ENCODE data around the gene ZNF33A.
"Not testable (repeated sequence)": the region's sequence is repeated elsewhere in the genome, so short reads cannot be mapped to it uniquely, and the experiment has no call there.

The ZNF33A gene

GRCh38 chr10:38047666-38048065, 37.2 kb downstream of the ZNF33A start:
- TF ChIP-seq SPI1 (IDR thresholded peaks at IDR 0.05; ENCODE audit: borderline replicate concordance, low read depth) (no peak), CTCF (IDR thresholded peaks at IDR 0.05; ENCODE audit: insufficient read depth, low read length) (no peak)
- Histone ChIP-seq H3K27me3 (ENCODE audit: insufficient read depth, poor library complexity, severe bottlenecking) (no peaks in the 10 kb centered on the region), H3K27ac (replicated peaks) (no peak overlapping the region), H3K4me3 (replicated peaks; ENCODE audit: insufficient read depth, low read length) (no peak overlapping the region)
- DNase-seq (ENCODE audit: low read depth in 1 of 2, low spot score in 1 of 2) = no peak

- DNase-seq (ENCODE audit: low read depth in 1 of 2, low spot score in 1 of 2) = no peak
- no peak overlapping the region for H3K27ac ChIP-seq (replicated peaks)
- no peak for TF ChIP-seq GABPA (IDR thresholded peaks at IDR 0.05; ENCODE audit: low read depth)
- TF ChIP-seq CTCF (IDR thresholded peaks at IDR 0.05; ENCODE audit: insufficient read depth, low read length) = no peak
- TF ChIP-seq REST (IDR thresholded peaks at IDR 0.05; ENCODE audit: insufficient replicate concordance, low read depth) = no peak
- TF ChIP-seq SPI1 (IDR thresholded peaks at IDR 0.05; ENCODE audit: borderline replicate concordance, low read depth) = no peak
- TF ChIP-seq POLR2AphosphoS5 (IDR thresholded peaks at IDR 0.05; ENCODE audit: low read depth) = no peak
- no peaks in the 10 kb centered on the region for H3K27me3 ChIP-seq (ENCODE audit: insufficient read depth, poor library complexity, severe bottlenecking)
- H3K4me3 ChIP-seq (replicated peaks; ENCODE audit: insufficient read depth, low read length) = no peak overlapping the region
These were observed 39.7 kb downstream of the ZNF33A start for GRCh38 chr10:38050212-38050611.

- TF ChIP-seq REST (IDR thresholded peaks at IDR 0.05; ENCODE audit: insufficient replicate concordance, low read depth) = no peak
- TF ChIP-seq GABPA (IDR thresholded peaks at IDR 0.05; ENCODE audit: low read depth) = no peak
- no peak for TF ChIP-seq SPI1 (IDR thresholded peaks at IDR 0.05; ENCODE audit: borderline replicate concordance, low read depth)
- no peak for TF ChIP-seq POLR2AphosphoS5 (IDR thresholded peaks at IDR 0.05; ENCODE audit: low read depth)
- no peak for TF ChIP-seq CTCF (IDR thresholded peaks at IDR 0.05; ENCODE audit: insufficient read depth, low read length)
- Histone ChIP-seq H3K27me3 (ENCODE audit: insufficient read depth, poor library complexity, severe bottlenecking) (no peaks in the 10 kb centered on the region), H3K27ac (replicated peaks) (no peak overlapping the region), H3K4me3 (replicated peaks; ENCODE audit: insufficient read depth, low read length) (no peak overlapping the region)
- DNase-seq (ENCODE audit: low read depth in 1 of 2, low spot score in 1 of 2) = peak in 1 of 2 experiments; percentile 31
These were observed 43.9 kb downstream of the ZNF33A start for GRCh38 chr10:38054361-38054797.

GRCh38 chr10:38055274-38055894, 44.9 kb downstream of the ZNF33A start:
- H3K27me3 ChIP-seq (ENCODE audit: insufficient read depth, poor library complexity, severe bottlenecking); H3K27ac ChIP-seq (replicated peaks); DNase-seq (ENCODE audit: low read depth in 1 of 2, low spot score in 1 of 2); H3K4me3 ChIP-seq (replicated peaks; ENCODE audit: insufficient read depth, low read length): not testable (repeated sequence)

GRCh38 chr10:38069663-38070062, 59.2 kb downstream of the ZNF33A start:
- DNase-seq (ENCODE audit: low read depth in 1 of 2, low spot score in 1 of 2); H3K4me3 ChIP-seq (replicated peaks; ENCODE audit: insufficient read depth, low read length); H3K27me3 ChIP-seq (ENCODE audit: insufficient read depth, poor library complexity, severe bottlenecking); H3K27ac ChIP-seq (replicated peaks): not testable (repeated sequence)
